Fibroblast of mammary gland (primary cell): ENCODE results near the gene NPHP4.
"Not testable (repeated sequence)": the region's sequence is repeated elsewhere in the genome, so short reads cannot be mapped to it uniquely, and the experiment has no call there.

ENCODE experiments used
- DNase-seq: peaks from one replicate; pipeline ENCODE4 v3.0.0-alpha.2; 2010; ENCODE audit warnings: low read depth
- H3K4me3 ChIP-seq: 2 replicates; pipeline ENCODE4 v1.5.1; 2011; ENCODE audit warnings: low read depth, mild to moderate bottlenecking, low read length, moderate library complexity; ENCODE audit not compliant: control insufficient read depth
- CTCF ChIP-seq: conservative IDR thresholded peaks from 2 replicates; pipeline ENCODE4 v1.5.1; 2011; ENCODE audit warnings: low read depth, low read length, inconsistent platforms; ENCODE audit not compliant: control insufficient read depth, insufficient read depth

Gene NPHP4

GRCh38 chr1:5857011-5857410 is 135.2 kb downstream of the NPHP4 start:
- H3K4me3 ChIP-seq, result no peak overlapping the region
- no peak for DNase-seq
- TF ChIP-seq CTCF, result no peak

GRCh38 chr1:5856246-5856815 is 135.9 kb downstream of the NPHP4 start:
- DNase-seq, result no peak
- no peak overlapping the region for H3K4me3 ChIP-seq
- no peak for TF ChIP-seq CTCF

- TF ChIP-seq CTCF, result no peak
- no peak overlapping the region for H3K4me3 ChIP-seq
- DNase-seq, result no peak
Observed at GRCh38 chr1:5855196-5855897, 136.9 kb downstream of the NPHP4 start.

- TF ChIP-seq CTCF, result no peak
- no peak for DNase-seq
- no peak overlapping the region for H3K4me3 ChIP-seq
Observed at GRCh38 chr1:5854754-5855153, 137.5 kb downstream of the NPHP4 start.

GRCh38 chr1:5853858-5854257 is 138.4 kb downstream of the NPHP4 start:
- H3K4me3 ChIP-seq, DNase-seq: not testable (repeated sequence)

- no peak overlapping the region for H3K4me3 ChIP-seq
- DNase-seq, result no peak
- no peak for TF ChIP-seq CTCF
Observed at GRCh38 chr1:5850503-5850902, 141.7 kb downstream of the NPHP4 start.

GRCh38 chr1:5849550-5849949 is 142.7 kb downstream of the NPHP4 start:
- no peak for DNase-seq
- TF ChIP-seq CTCF, result no peak
- H3K4me3 ChIP-seq, result no peak overlapping the region
